HG03095 (cell line): ENCODE data around the gene CYTH1.

Experiments
- ATAC-seq: cut with Tn5 transposase; IDR thresholded peaks from one replicate; pipeline ENCODE4 v1.9.1; 2021; ENCODE audit warnings: moderate library complexity; ENCODE audit not compliant: unreplicated experiment

Gene CYTH1

DNA sequence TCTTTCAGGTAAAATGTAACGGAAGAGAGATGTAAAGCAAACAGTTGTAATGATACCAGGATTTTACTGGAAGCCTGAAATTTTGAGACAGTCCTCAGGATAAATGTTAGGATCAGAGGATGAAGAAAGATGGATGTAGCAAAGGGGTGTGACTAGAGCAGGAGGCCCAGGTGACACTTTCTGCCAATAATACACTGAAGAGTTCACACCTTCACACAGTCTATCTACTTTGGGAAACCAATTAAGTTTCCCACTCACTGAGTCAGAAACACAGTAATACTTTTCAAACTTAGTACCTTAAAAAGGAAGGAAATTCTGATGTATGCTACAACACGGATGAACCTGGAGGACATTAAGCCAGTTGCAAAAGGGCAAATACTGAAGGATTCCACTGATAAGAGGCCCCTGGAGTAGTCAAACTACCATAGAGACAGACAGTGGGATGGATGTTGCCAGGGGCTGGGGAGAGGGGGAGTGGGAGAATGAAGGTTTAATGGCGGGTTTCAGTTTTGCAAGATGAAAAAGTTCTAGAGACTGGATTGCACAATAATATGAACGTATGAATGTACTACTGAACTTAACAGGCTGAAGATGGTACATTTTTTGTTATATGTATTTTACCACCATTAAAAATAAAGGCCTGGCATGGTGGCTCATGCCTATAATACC, 62.3 kb downstream of the CYTH1 start:
- no peak for ATAC-seq

DNA sequence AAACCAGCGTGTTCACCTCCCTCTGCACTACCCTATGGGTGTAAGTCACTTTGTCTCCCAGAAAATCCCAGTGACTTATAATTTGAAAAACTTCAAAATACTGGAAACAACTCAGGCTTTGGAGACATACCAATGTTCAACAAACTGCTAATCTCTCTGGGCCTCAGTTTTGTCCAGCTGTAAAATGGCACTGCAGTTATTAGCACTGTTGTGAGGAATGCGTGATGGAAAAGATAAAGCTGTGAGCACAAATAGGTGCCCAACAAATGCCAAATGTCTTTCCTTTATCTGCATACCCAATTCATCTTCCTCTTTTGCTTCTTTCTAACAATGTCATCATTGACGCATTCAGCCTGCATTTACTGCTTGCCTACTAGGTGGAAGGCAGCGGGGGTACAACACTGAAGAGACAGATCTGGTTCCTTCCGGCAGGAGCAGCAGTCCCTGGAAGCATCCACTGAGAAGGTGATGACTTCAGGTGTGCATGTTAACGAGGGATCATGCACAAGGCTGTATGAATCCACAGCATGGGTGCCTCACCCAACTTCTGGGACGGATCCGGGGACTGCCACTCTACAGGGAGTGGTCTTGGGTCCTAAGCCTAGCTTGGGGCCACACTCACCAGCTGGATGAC, 63.4 kb downstream of the CYTH1 start:
- ATAC-seq, result no peak

DNA sequence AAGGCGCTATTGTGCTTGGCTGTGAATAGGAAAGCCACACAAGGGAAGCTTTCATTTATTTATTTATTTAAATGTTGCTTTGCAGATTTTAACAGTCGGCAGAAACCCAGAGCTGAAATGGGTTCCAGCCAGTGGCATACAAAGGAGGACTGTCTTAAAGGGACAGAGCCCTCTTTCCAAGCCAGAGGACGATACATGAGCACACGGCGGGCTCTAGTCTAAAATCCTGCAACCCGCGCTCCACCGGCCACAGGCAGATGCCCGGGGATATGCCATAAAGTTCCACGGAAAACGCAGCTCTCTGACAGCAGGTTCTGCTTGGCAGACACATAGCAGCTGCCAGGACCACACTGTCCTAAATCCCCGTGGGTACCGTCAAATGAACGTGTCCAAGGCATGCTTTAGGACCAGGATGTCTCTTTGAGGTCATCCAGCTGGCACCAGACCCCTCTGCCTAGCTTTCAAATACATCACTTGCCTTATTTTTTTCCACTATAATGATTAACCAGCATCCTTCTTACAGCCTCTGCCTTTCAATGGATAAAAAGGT, 64.6 kb downstream of the CYTH1 start:
- no peak for ATAC-seq

DNA sequence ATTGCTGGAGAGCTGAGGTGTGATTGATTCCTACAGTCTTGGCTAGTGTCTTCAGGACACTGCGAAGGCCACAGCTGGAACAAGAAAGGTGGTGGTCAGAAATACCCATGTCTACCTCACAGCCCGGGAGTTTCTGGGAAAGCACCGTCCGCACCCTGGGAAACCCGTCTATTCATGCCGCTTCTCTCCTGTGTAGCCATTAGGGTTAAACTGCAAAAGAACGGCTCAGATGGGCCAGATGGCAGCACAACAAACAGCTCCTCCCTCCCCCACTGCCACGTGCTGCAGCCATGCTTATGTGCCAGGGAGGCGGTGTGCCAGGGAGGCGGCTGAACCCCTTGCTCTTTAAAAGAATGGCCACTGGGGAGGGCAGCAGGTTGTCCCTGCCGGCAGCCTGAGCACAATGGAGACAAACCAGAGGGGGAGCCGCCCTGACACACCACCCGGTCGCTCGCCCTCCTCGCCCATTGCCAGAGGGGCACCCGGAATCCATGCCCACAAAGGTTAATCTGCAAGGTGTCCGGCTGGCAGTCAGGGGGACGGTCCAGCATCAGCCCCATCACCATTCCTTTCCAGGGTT, 65.2 kb downstream of the CYTH1 start:
- ATAC-seq, result no peak

DNA sequence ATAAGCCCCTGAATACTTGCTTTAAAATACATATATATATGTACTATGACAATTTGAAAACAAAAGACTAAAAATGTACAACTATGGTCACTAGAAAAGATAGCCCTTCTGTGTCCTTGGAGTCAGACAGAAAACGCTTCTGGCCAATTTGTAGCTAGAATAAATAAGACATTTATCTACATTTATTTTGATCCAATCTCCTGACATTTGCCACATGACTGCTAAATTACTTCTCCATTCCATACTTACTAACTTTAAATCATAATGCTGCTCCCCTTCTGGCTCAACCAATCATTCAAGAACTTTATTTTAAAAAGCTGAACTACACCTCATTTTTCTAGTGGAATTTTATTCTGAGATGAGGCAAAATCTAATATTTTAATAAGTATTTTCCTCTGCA, 65.8 kb downstream of the CYTH1 start:
- ATAC-seq, result no peak

DNA sequence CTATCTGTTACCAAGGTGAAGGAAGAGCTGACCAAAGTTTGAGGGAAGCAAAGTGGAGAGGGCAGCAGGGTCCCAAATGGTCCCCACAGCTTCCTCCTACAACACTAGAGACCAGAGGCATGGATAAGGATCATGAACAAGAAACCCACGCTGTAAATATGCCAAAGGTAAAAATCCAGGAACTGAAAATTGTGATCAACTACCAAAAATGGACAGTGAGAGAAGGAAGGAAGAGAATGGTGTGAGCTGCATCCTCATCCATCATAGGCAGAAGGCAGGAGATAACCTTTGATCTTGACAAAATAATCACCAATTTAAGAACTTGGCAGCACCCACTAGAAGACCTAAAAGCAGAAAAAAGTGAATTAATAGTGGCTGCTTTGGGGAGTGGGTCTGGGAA, 66.2 kb downstream of the CYTH1 start:
- ATAC-seq, result no peak

DNA sequence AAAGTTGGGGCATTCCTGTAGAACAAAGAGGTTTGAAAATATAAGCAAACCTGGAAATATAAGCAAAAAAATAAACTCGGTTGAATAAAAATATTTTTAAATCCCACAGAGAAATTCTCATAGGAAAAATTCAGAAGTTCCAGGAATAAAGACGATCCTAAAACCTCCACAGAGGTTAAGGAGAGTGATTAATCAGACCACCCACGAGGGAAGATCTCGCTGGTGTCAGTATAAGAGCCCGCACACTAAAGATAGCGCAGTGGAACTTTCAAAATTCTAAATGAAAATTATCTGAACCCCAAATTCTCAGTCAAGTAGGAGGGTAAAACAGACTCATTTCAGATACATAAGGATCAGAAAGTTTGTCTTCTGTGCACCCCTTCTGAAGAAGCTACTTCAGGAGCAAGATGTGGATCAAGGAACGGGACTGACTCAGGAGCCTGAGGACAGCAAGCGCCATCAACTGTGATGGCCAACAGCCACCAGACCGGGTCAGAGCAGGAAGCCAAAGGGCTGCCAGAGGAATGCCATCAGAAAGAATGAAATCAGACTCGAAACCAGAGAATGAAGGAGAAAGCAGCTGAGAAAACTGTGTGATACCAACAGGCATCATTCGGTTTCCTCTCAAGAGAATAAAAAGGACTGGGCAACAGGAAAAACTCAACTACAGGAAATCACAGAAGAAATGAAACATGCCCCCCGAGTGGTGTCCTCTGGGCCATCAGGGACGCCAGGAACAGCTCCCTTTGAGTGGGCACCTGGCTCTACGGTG, 66.9 kb downstream of the CYTH1 start:
- ATAC-seq, result no peak

DNA sequence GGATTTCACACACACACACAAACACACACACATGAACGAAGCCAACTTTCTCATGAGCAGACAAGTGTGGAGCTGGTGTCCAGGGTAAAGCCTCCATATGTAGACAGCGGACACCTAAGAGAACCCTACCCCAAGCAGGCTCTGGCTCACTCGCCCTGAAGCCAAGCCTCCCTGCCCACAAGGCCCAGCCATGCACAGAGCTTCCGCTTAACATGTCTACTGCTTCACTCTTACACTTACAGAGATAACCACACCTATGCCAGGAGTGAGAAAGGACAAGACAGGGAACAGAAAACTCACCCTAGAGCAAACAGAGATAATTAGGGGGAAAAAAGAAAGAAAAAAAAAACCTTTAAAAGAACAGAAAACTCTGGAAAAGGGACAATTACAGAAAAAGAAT, 67.5 kb downstream of the CYTH1 start:
- no peak for ATAC-seq

DNA sequence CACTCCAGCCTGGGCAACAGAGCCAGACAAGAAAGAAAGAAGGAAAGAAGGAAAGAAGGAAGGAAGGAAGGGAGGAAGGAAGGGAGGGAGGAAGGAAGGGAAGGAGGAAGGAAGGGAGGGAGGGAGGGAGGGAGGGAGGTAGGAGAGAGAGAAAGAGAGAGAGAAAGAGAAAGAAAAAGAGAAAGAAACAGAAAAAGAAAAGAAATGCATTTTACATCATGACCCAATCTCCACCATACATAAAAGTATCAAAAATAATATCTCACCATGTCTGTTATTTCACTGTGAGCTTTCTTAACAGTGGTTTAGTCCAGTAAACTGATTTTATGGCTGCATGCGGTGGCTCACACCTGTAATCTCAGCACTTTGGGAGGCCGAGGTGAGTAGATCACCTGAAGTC, 70.0 kb downstream of the CYTH1 start:
- no peak for ATAC-seq

DNA sequence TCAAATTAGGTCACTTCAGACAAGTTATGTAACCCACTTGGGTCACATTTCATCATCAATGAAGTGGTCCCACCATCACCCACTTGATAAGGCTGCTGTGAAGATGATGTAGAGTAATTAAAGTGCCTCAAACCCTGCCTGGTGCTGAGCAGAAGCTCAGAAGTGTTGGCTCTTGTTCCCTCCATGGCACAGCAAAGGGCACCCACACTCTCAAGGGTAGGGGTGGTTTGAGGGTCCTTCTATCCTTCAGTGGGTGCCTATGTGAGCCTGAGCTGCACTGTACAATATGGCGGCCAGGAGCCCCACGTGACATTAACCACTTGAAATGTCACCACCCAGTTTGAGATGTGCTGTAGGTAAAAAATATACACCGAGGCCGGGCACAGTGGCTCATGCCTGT, 71.5 kb downstream of the CYTH1 start:
- ATAC-seq, result no peak

DNA sequence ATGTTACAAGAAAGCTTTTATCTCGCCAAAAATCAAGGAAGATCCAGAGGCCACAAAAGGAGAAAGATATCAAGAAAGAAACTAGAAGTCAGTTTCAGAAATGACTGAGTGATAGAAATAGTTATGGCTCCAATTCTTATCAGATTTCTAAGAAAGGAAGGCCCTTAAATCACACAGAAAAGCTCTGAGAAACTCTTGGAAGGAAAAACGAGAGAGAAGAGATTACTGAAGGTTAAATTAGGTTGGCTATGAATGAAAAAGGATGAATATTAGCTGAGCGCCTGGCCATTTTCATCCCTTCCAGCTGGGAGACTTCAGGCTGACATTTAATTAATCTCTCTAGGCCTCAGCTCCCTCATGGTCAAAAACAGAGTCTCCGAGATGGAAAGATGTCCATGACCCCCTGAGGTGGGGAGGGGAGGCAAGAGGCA, 72.3 kb downstream of the CYTH1 start:
- no peak for ATAC-seq

DNA sequence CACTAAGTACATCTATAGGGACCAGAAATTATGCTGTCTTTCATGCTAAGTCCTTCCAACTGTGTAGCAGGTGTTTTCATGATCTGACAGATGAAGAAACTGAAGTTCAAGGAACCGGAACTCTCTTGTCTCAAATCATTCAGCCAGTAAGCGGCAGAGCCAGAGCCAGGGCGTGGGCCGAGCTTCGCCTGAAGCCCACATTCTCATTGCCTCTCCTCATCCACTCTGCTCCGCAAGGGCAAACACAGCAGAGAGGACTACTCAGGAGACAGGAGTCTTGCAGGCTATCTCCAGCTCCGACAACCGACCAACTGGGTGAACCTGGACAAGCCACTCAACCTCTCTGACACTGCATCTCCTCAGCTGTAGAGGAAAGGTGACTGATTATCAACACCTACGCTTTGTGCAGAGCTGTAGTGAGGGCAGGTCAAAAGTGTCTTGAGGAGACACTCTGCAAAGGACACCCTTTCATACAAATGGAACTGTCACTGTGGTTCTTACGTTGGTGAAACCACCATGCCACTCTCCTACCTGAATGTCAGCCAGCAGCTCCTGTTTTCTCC, 72.9 kb downstream of the CYTH1 start:
- peak; percentile 57 for ATAC-seq

DNA sequence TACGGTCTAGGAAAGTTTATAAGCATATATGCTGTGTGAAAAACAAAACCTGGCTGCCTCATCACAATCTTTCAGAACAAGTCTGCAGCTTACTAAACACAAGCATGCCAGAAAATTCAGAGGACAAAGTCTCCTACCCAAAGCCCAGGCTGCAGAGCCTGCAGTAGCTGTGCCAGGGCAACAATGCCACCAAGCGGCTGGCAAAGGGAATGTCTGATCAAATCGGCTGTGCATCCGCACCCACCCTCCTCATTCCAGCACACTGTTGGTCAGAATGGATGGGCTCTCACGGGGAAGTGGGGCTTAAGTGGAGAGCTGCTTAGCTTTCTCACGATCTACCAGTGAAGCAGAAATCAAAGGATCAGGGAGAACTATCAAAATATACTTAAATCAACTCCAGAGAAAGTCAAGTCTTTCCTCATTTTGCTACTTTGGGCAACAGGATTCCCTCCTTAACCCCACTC, 73.5 kb downstream of the CYTH1 start:
- ATAC-seq, result no peak

DNA sequence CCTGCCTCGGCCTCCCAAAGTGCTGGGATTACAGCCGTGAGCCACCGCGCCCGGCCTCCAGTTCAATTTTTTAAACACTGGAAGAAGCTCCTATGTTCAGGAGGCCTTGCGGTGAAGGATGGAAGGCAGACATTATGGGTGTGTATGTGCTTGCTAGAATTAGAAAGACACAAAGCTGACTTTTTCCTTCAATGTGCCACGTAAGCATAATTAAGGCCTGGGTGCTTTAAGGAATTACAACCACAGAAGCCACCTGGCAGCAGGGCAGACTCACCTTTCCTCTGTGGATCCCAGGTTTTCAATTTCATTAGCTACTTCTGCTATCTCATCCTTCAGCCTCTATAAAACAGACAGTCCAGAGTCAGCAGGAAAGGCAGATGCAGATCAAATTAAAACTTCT, 74.2 kb downstream of the CYTH1 start:
- no peak for ATAC-seq

DNA sequence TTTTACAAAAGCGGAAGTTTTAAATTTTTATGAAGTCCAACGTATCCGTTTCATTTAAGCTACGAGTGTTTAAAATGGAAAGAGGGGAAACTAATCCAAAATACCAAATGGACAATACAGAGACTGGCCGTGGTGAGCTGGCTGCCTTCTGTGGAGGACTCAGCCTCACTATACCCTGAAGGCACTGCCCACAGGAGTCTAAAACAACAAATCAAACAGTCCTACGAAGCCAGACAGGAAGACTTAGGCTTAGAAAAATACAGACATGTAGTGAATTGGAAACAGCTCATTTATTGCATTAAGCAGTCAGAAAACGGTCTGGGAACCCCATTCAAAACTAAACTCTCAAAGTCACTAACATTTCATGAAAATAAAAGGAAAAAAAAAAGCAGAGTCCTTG, 75.1 kb downstream of the CYTH1 start:
- no peak for ATAC-seq

DNA sequence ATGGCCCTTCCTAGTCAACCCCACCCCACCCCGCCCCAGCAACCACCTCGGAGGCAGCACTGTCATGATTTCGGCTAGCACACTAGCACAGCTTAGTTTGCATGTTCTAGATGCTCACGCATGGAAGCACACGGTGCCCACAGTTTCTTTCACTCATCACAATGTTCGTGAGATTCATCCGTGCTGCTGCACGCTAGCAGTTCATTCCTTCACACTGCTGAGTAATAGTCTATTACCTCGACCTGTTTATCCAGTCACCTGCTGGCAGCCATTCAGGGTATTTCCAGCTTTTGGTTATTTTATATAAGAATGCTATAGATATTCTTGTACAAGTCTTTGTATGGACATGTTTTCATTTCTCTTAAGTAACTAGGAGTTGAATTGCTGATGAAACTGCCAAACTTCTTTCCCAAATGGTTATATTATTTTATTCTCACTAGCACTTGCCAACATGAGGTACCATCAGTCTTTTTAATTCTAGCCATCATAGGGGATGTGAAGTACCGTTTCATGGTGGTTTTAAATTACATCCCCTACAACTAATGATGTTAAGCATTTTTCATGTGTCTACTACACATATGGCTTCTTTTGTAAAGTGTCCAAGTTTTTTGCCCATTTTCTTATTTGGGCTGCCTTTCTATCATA, 75.7 kb downstream of the CYTH1 start:
- ATAC-seq, result peak; percentile 47

DNA sequence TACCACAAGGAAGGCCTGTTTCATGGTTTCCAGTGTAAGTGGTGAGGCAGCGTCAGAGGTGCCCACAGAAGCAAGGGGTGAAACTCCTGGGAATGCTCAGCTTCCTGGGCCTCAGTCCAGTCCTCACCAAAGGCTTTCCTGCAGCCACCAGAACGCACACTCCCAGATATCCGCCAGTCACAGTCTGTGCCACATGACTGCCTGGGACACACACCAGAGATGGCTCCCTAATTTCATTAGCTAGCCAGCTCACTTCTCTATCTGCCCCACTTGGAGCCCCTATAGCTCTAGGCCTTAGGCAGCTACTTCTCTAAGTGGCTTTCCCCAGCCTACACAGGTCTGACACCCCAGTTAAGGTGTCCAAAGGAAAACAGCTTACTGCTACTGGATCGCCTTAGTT, 77.0 kb downstream of the CYTH1 start:
- no peak for ATAC-seq

DNA sequence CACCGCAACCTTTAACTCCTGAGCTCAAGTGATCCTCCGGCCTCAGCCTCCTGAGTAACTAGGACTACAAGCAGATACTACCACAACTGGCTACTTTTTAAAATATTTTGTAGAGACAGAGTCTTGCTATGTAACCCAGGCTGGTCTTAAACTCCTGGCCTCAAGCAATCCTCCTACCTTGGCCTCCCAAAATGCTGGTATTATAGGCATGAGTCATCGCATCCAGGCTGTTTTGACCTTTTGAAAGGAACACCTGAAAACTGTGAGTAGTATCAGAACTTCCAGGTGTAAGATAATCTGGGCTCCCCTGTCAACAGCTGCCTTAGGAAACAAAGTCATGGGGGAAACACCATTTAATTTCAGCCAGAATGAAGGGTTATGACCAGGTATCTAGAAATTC, 77.5 kb downstream of the CYTH1 start:
- ATAC-seq, result no peak

DNA sequence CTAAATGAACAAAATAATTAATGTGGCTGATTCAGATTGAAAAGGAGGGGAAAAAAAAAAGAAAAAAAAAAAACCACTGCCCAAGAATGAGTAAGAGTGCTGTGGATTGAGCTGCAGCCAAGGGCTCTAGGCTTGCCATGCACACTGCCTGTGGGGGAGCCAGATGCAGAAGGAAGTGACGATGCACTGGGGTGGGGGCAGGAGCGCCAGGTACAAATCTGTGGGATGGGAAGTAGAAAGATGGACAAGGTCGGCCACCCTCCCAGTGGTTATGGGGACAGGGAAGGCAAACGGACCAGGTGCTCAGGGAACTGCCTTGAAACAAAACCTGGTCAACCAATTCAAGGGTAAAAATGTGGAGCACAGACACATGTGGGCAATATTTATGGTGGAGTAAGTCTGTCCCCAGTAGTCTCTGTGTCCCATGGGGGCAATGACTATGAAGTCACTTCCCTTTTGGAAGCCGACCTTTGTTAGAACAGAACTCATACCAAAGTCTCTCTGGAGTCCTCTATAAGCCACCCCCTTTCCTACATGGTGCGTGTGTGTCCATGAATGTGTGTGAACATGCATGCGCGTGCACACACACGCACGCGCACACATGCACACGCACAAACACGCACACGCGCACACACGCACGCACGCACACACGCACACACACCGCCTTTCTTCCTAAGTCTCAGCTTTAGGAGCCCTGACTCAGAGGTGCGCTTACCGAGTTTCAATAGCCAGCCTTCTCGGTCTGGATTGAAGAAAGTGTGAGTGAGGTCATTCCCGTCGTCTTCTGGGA, 84.3 kb downstream of the CYTH1 start:
- ATAC-seq, result no peak

DNA sequence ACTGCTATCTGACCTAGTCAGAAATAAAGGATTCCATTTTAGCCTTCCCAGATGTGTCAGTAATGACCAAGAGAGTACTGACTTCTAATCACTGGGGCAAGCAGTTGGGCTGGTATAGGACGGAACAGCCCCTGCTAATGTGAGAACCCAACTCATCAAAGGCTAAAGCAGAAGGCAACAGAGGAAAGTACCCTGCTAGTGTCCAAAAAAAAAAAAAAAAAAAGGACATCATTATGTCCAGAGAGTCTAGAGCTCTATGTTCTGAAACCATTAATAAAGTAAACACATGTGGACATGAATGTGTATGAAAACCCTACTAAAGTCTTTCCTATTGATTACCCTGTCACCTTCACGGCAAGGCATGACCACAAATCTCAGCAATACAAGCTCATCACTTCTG, 85.0 kb downstream of the CYTH1 start:
- ATAC-seq, result no peak
